OCI-LY7 (cell line): ENCODE data around the gene ZFHX2. TPM values are rescaled to one million over a fixed set of nuclear protein-coding genes. Genes with fewer than 3 reads are reported as not detected.

ENCODE experiments used
- BruUV-seq: library from RNA; stranded (reverse); fragments of 400-500 nt; replicated peaks from 2 replicates; lab custom pipeline; 2021; lab: Mats Ljungman, UMichigan
- CTCF ChIA-PET: fragments of 300-600 bp; sonication (Branson Sonifier 250); formaldehyde crosslinking; loops from one replicate; lab custom pipeline; 2022; ENCODE audit warnings: antibody characterized with exemption; ENCODE audit not compliant: unreplicated experiment; lab: Charles Lee
- POLR2A ChIA-PET: fragments of 300-600 bp; sonication (Branson Sonifier 250); formaldehyde crosslinking; loops from one replicate; lab custom pipeline; 2022; ENCODE audit warnings: antibody characterized with exemption; lab: Charles Lee
- DNase-seq: peaks from one replicate; pipeline ENCODE4 v3.0.0-alpha.2; 2015; ENCODE audit warnings: low spot score
- H2AFZ ChIP-seq: fragments of 200-600 bp; sonication (generic), shearing (Covaris generic); 2 replicates; pipeline ENCODE4 v1.6.1; 2014; ENCODE audit warnings: mild to moderate bottlenecking, antibody characterized with exemption, low read length, moderate library complexity
- H3K27ac ChIP-seq: fragments of 200-600 bp; sonication (generic); 2 replicates; pipeline ENCODE4 v1.5.1; 2014; ENCODE audit warnings: mixed run types, low read depth, mild to moderate bottlenecking, moderate library complexity, low read length, inconsistent platforms; ENCODE audit not compliant: poor library complexity, severe bottlenecking
- H3K36me3 ChIP-seq: fragments of 200-600 bp; sonication (generic); 2 replicates; pipeline ENCODE4 v1.6.1; 2014; ENCODE audit warnings: mild to moderate bottlenecking, antibody characterized with exemption, low read length, moderate library complexity, mixed read lengths; ENCODE audit not compliant: insufficient read depth
- H3K4me1 ChIP-seq: fragments of 200-600 bp; sonication (generic); 2 replicates; pipeline ENCODE4 v1.5.1; 2014; ENCODE audit warnings: mild to moderate bottlenecking, low read length; ENCODE audit not compliant: insufficient read depth, poor library complexity, severe bottlenecking
- H3K4me2 ChIP-seq: fragments of 200-600 bp; sonication (generic); 2 replicates; pipeline ENCODE4 v1.6.1; 2014; ENCODE audit warnings: mild to moderate bottlenecking, low read length
- H3K4me3 ChIP-seq: fragments of 200-600 bp; sonication (generic); 2 replicates; pipeline ENCODE4 v1.5.1; 2014; ENCODE audit warnings: mild to moderate bottlenecking, low read depth, low read length; ENCODE audit not compliant: poor library complexity, severe bottlenecking
- H3K79me2 ChIP-seq: fragments of 200-600 bp; sonication (generic); 2 replicates; pipeline ENCODE4 v1.6.1; 2016; ENCODE audit warnings: low read depth, mild to moderate bottlenecking, low read length, moderate library complexity, mixed read lengths; ENCODE audit not compliant: insufficient read depth
- H3K9me2 ChIP-seq: fragments of 200-600 bp; sonication (generic); 2 replicates; pipeline ENCODE4 v1.6.1; 2016; ENCODE audit warnings: mild to moderate bottlenecking, low read length, mixed read lengths; ENCODE audit not compliant: insufficient read depth
- H3K9me3 ChIP-seq: fragments of 200-600 bp; sonication (generic); 2 replicates; pipeline ENCODE4 v1.6.1; 2014; ENCODE audit warnings: mild to moderate bottlenecking, mixed run types, low read length, mixed read lengths
- H4K20me1 ChIP-seq: fragments of 200-600 bp; sonication (generic); 2 replicates; pipeline ENCODE4 v1.6.1; 2014; ENCODE audit warnings: mild to moderate bottlenecking, antibody characterized with exemption, low read length, moderate library complexity, mixed read lengths; ENCODE audit not compliant: insufficient read depth
- EZH2phosphoT487 ChIP-seq: fragments of 200-600 bp; sonication (generic); IDR thresholded peaks from 2 replicates; pipeline ENCODE4 v1.6.1; 2018; ENCODE audit warnings: low read depth, borderline replicate concordance, mild to moderate bottlenecking, mixed run types, antibody characterized with exemption, low read length, moderate library complexity, mixed read lengths
- intact Hi-C: fragments of 100-400 bp; cut with micrococcal nuclease; formaldehyde crosslinking; loops from one replicate; pipeline ENCODE4 v1.10.0; 2022; ENCODE audit not compliant: unreplicated experiment
- total RNA-seq, 2 experiments: library from RNA; depleted of rRNA in 1 of 2; stranded (reverse); fragments of >200 nt in 1 of 2; shearing (Covaris generic) in 1 of 2; gene quantifications; 2 replicates each; pipeline ENCODE4 v1.2.3, GENCODE V29; 2014 to 2022
- TF ChIP-seq, protein P1 (sequence below): fragments of 200-600 bp; sonication (generic); conservative IDR thresholded peaks from 2 replicates; pipeline ENCODE4 v1.5.1; 2014; ENCODE audit warnings: mild to moderate bottlenecking, antibody characterized with exemption, low read length, moderate library complexity, mixed read lengths

ZFHX2 gene
- total RNA-seq, 2 experiments from 2014 or later = 0.60 to 1.8 TPM

DNA sequence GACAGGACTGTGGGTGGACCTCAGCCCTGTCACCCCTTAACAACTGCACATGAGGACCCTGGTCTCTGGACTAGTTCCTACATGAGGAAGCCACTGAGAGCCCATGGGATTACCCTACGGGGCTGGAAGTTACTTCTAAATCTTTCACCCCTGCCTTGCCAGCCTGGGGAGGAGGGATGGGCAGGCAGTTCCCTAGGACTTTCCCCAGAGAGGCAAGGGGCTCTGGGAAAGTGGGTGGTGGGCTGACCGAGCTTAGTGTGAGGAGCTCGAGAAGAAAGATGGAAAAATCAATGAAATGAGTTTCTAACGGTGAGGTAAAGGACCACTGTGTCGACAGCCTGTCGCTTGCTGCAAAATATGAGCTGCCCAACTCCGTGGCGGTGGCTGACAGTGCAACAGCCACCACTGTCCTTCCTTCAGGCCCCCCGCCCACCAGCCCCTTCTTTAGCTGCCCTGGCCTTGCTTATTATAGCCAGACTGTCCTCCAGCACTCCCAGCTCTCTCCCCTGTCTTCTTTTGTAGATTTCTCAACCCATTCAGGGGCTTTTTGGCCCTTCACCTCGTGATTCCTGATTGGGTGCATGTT, 5.0 kb downstream of the ZFHX2 start:
- Histone ChIP-seq H3K36me3 (no peaks in the 10 kb centered on the region), H3K4me3 (no peak overlapping the region), H3K4me1 (peaks cover 8% of the 10 kb centered on the region), H3K9me3 (no peaks in the 10 kb centered on the region), H3K79me2 (no peaks in the 10 kb centered on the region), H2AFZ (no peak overlapping the region), H3K27ac (no peak overlapping the region), H3K4me2 (no peak overlapping the region), H4K20me1 (no peaks in the 10 kb centered on the region; the same call in 1 of the 2 replicates), H3K9me2 (no peaks in the 10 kb centered on the region)
- intact Hi-C loops = no loop called here
- BruUV-seq = no TSS peak
- ChIA-PET POLR2A (interaction anchor here (1.1 kb wide), 1 partner anchor 9 kb away, joined by 3 read pairs; no protein-coding TSS in a partner anchor), CTCF (interaction anchor here (1.1 kb wide), 1 partner anchor 14 kb away, joined by 3 read pairs; no protein-coding TSS in a partner anchor)
- TF ChIP-seq, protein P1, sequence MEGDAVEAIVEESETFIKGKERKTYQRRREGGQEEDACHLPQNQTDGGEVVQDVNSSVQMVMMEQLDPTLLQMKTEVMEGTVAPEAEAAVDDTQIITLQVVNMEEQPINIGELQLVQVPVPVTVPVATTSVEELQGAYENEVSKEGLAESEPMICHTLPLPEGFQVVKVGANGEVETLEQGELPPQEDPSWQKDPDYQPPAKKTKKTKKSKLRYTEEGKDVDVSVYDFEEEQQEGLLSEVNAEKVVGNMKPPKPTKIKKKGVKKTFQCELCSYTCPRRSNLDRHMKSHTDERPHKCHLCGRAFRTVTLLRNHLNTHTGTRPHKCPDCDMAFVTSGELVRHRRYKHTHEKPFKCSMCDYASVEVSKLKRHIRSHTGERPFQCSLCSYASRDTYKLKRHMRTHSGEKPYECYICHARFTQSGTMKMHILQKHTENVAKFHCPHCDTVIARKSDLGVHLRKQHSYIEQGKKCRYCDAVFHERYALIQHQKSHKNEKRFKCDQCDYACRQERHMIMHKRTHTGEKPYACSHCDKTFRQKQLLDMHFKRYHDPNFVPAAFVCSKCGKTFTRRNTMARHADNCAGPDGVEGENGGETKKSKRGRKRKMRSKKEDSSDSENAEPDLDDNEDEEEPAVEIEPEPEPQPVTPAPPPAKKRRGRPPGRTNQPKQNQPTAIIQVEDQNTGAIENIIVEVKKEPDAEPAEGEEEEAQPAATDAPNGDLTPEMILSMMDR = no peak
- TF ChIP-seq EZH2phosphoT487 = no peak
- no peak for DNase-seq

DNA sequence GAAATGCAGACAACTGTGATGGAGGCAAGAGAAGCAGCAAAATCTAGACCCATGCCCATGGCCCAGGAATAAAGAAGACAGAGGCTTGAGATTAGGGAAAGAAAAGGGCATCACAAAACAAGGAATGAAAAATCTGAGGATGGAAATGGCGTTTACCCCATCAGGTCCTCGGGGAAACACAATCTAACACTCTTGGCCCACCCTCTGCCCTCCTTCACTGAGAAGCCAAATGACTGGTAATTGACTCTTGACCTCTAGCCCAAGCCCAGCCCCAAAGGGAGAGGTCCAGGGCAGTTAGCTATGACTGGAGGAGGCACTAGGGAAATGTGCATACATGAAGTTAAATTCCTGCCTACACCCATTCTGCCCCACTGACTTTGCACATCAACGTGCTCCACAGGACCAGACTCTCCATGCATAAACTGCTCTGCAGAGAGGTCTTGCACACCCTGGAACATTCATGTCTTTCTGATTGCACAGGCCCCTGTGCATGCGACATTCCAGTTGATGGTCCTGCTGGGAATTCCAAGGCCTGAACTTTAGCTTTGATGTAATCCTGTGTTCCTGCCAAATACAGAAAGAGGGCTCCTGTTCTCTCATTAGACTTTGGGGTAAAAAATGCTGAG, 5.7 kb downstream of the ZFHX2 start:
- Histone ChIP-seq H3K4me3 (no peak overlapping the region), H3K36me3 (no peaks in the 10 kb centered on the region), H3K79me2 (no peaks in the 10 kb centered on the region), H3K4me1 (peaks cover 7% of the 10 kb centered on the region), H3K4me2 (no peak overlapping the region), H3K9me2 (no peaks in the 10 kb centered on the region), H3K9me3 (no peaks in the 10 kb centered on the region), H4K20me1 (no peaks in the 10 kb centered on the region; the same call in 1 of the 2 replicates), H3K27ac (no peak overlapping the region), H2AFZ (no peak overlapping the region)
- intact Hi-C loops = no loop called here
- ChIA-PET CTCF (interaction anchor here (1.1 kb wide), 1 partner anchor 15 kb away, joined by 3 read pairs; no protein-coding TSS in a partner anchor), POLR2A (interaction anchor here (0.7 kb wide), 1 partner anchor 11 kb away, joined by 3 read pairs; no protein-coding TSS in a partner anchor)
- TF ChIP-seq, protein P1 = no peak
- TF ChIP-seq EZH2phosphoT487 = no peak
- BruUV-seq = no TSS peak
- no peak for DNase-seq
